ENCODE measurements around the gene RPN2.

DNA sequence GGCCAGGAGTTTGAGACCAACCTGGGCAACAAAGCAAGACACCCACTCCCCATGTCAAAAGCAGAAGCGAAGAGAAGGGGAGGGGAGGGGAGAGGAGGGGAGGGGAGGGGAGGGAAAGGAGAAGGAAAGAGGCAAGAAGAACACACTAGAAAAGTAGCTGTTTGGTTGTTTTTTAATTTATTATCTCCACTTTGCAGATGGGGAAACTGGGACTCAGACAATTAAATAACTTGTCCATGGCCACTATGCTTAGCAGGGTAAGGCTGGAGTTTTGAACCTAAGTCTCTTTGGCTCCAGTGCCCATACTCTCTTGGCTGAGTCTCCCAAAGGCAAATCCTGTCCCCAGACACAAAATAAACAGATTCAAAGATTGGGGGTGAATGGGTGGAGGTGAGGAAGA lies 94.9 kb downstream of the RPN2 start:
- TF ChIP-seq, protein P1, sequence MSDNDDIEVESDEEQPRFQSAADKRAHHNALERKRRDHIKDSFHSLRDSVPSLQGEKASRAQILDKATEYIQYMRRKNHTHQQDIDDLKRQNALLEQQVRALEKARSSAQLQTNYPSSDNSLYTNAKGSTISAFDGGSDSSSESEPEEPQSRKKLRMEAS (IDR thresholded peaks at IDR 0.05), result no peak
- TF ChIP-seq, protein P2, sequence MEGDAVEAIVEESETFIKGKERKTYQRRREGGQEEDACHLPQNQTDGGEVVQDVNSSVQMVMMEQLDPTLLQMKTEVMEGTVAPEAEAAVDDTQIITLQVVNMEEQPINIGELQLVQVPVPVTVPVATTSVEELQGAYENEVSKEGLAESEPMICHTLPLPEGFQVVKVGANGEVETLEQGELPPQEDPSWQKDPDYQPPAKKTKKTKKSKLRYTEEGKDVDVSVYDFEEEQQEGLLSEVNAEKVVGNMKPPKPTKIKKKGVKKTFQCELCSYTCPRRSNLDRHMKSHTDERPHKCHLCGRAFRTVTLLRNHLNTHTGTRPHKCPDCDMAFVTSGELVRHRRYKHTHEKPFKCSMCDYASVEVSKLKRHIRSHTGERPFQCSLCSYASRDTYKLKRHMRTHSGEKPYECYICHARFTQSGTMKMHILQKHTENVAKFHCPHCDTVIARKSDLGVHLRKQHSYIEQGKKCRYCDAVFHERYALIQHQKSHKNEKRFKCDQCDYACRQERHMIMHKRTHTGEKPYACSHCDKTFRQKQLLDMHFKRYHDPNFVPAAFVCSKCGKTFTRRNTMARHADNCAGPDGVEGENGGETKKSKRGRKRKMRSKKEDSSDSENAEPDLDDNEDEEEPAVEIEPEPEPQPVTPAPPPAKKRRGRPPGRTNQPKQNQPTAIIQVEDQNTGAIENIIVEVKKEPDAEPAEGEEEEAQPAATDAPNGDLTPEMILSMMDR (IDR thresholded peaks at IDR 0.05; ENCODE audit: low read depth, low read length, missing input control), result no peak
- TF ChIP-seq TAF1 (conservative IDR thresholded peaks at IDR 0.05) (no peak), NR2F2 (IDR thresholded peaks at IDR 0.05) (no peak)
- TF ChIP-seq, protein P3, sequence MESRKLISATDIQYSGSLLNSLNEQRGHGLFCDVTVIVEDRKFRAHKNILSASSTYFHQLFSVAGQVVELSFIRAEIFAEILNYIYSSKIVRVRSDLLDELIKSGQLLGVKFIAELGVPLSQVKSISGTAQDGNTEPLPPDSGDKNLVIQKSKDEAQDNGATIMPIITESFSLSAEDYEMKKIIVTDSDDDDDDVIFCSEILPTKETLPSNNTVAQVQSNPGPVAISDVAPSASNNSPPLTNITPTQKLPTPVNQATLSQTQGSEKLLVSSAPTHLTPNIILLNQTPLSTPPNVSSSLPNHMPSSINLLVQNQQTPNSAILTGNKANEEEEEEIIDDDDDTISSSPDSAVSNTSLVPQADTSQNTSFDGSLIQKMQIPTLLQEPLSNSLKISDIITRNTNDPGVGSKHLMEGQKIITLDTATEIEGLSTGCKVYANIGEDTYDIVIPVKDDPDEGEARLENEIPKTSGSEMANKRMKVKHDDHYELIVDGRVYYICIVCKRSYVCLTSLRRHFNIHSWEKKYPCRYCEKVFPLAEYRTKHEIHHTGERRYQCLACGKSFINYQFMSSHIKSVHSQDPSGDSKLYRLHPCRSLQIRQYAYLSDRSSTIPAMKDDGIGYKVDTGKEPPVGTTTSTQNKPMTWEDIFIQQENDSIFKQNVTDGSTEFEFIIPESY (IDR thresholded peaks at IDR 0.05), result no peak
- TF ChIP-seq, protein P4, sequence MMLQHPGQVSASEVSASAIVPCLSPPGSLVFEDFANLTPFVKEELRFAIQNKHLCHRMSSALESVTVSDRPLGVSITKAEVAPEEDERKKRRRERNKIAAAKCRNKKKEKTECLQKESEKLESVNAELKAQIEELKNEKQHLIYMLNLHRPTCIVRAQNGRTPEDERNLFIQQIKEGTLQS (IDR thresholded peaks at IDR 0.05), result no peak

Data from liver (tissue), 3 donors.